GM19238 (cell line): ENCODE data around the gene GNAI2.

Source experiments
- DNase-seq: peaks from one replicate; pipeline ENCODE4 v3.0.0; 2011; ENCODE audit warnings: low spot score; ENCODE audit not compliant: insufficient read length

Gene GNAI2

DNA sequence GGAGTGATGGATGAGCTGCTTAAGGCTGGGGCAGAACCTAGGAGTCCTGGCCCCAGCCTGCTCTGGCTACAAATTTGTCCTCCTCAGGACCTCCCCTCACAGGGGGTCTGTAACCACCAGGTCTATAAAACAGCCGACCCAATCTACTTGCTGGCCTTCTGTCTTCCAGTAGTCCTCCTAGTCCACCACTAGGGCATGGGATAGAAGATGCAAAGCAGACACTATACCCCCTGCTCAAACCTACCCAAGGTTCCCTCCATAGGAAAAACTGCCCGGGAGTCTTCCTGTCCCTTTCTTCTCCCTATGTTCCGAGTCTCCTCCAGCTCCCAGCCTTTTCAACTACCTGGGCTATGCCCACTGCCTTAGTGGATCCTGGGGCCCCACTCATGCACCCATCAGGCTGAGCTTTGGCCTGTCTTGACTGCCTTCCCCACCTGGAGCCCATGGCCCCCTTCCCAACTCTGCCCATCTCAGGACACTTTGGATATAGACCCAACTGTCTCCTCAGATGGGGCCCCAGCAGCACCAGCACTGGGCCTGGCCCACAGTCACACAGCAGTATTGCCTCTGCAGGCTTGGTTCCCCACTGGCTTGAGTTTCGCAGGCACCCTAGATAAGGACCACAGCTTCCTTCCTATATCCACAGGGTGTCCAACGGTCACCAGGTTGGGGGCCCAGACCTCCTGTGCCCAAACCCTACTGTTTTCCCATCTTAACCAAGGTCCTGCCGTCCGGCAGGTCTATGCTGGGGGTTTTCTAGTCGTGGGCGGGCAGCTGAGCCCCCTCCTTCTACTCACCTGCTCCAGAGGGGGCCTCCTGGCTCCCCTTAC is 62.1 kb downstream of the GNAI2 start:
- no peak for DNase-seq

DNA sequence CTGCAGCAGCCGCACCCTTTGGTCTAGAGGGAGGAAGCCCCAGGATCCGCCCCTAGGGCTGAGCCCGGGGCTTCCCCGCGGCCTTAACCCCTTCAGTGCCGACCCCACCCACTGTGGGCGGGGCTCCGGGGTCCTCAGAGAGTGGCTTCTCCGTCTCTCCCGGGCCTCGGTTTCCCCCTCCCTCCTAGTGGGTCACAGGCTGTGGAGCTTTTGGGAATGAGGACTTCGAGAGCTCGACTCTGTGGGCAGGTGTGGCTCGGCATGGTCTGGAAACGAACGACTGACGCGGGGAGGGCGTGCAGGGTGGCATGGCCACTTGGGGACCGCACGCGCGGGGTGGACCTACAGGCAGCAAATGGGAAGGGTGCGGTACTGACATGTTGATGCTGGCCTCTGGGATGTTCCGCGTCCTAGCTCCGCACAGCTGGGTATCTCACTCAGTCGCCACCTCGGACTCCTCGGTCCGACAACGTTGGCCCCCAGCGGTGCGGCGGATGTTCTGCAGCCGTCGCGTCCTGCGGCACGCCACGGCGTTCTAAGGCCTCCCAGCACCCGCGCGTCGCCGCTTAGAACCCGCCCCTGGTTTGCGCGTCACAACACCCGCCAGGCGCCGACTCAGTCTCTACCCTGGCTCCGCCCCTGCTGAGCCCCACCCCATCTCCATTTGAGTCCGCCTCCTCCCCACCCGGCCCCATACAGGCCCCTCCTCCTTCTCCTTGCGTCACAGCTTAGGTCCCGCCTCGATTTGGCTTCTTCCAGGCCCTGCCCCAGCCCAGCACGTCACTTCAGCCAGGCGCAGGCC is 63.0 kb downstream of the GNAI2 start, which contains the start of the genes HYAL3 and NAA80:
Gene HYAL3, minus strand, starts transcription at position 570 of the 802 bp plus-strand sequence. CDS start 3,803 bp downstream, outside the sequence.
Gene NAA80, minus strand, starts transcription at position 570 of the 802 bp plus-strand sequence. CDS start 1,942 bp downstream, outside the sequence.
- peak; percentile 97 for DNase-seq

- DNase-seq: no peak
These were observed 63.6 kb downstream of the GNAI2 start for GRCh38 chr3:50299638-50299928.

- no peak for DNase-seq
These were observed 64.1 kb downstream of the GNAI2 start for GRCh38 chr3:50299929-50300680.

GRCh38 chr3:50300681-50301254 is 64.8 kb downstream of the GNAI2 start:
- no peak for DNase-seq

- no peak for DNase-seq
These were observed 66.3 kb downstream of the GNAI2 start for GRCh38 chr3:50302095-50303012.

DNA sequence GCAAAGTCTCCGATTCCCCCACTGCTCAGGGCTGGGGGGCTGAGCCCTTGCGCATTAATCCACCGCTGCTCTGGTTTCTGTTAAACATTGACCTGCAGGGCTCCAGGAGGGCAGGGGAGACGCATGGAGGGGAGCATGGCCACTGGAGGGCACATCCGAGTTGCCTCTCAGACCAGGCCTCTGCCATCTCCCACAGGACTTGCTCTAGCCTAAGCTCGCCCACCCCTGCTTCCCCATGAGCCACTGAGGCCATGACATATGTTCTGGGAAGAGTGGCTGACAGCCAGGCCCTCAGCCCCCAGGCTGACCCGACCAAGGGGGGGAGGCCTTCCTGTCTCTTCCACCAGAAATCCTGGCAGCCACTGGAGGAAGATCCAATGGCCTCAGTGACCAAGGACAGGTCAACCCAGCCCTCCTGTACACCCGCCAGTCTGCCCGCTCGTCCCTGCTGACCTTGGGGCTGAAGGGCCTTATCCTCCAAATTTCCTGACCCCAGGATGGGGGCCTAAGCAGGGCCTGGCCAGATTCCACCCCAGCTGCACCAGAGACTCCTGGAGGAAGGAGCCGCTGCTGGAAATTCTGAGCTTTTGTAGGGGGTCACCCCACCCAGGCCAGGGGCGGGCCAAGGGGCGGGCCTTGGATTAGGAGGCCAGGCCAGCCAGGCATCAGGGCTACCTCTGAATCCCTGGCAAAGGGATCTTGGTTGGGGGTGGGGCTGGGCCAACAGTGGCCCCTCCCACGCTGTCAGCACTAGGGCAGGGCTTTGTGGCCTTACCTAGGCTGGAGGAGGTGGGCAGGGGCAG is 67.2 kb downstream of the GNAI2 start, which contains the start of gene HYAL1:
Gene HYAL1, minus strand, starts transcription at position 562 of the 803 bp plus-strand sequence. CDS start 618 bp downstream, outside the sequence.
- DNase-seq: no peak

DNA sequence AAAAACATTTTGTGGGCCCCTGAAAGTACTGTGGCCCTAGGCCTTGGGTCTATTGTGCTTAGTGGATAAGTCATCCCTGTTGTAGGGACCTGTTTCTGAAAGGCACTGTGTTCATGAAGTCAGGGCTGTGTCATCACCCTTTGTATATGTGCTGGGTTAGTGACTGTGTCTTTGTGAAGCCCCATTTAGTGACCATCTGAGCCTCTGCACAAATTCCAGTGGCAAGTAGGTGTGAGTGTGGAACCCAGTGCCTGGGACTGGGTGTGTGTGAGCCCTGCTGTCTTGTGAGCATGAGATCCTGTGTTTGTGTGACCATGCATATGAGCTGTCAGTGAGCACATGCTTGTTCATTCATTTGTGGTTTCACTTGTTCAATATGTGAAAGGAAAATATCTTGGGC is 68.6 kb downstream of the GNAI2 start:
- no peak for DNase-seq
